Gastrocnemius medialis (tissue), 4 donors: ENCODE data around the gene ANXA8. TPM values are rescaled to one million over a fixed set of nuclear protein-coding genes. Genes with fewer than 3 reads are reported as not detected.
"Not testable (repeated sequence)": the region's sequence is repeated elsewhere in the genome, so short reads cannot be mapped to it uniquely, and the experiment has no call there.

Source experiments
- ATAC-seq, 2 donors: fragments of 150-250 bp; one replicate each; pipeline ENCODE4 v1.9.1; 2016
- DNase-seq, 2 donors: peaks; one replicate each; pipeline ENCODE4 v3.0.0-alpha.2; 2019
- H3K27ac ChIP-seq, 4 donors: fragments of 200-600 bp; sonication (generic); 1 replicate in 1 of 4; 2 replicates in 3 of 4; pipeline ENCODE4 v1.5.1; 2016 to 2018; ENCODE audit warnings: mild to moderate bottlenecking in 2 of 4, moderate library complexity in 1 of 4
- H3K27me3 ChIP-seq, 3 donors: fragments of 200-600 bp; sonication (generic) in 2 of 3; 1 replicate in 1 of 3; 2 replicates in 2 of 3; pipeline versions ENCODE4 v1.5.1 to v1.6.0; 2016 to 2019; ENCODE audit warnings: mild to moderate bottlenecking in 1 of 3, moderate library complexity in 1 of 3
- H3K36me3 ChIP-seq, 2 donors: fragments of 200-600 bp; sonication (generic) in 1 of 2; one replicate each; pipeline ENCODE4 v1.5.1; 2017 to 2018
- H3K4me1 ChIP-seq, 2 donors: fragments of 200-600 bp; sonication (generic) in 1 of 2; one replicate each; pipeline ENCODE4 v1.5.1; 2016 to 2017; ENCODE audit warnings: mild to moderate bottlenecking in 2 of 2
- H3K4me3 ChIP-seq, 4 donors: fragments of 200-600 bp; sonication (generic) in 3 of 4; 1 replicate in 1 of 4; 2 replicates in 3 of 4; pipeline ENCODE4 v1.5.1; 2016 to 2019; ENCODE audit warnings: mild to moderate bottlenecking in 2 of 4
- H3K9me3 ChIP-seq, 3 donors: fragments of 200-600 bp; sonication (generic) in 2 of 3; 1 replicate in 1 of 3; 2 replicates in 2 of 3; pipeline ENCODE4 v1.5.1; 2016 to 2019
- CTCF ChIP-seq, 5 experiments: fragments of 450-650 bp in 3 of 5; fragments of 200-600 bp in 2 of 5; sonication (generic) in 2 of 5; IDR thresholded peaks in 4 of 5; conservative IDR thresholded peaks in 1 of 5; 1 replicate in 4 of 5; 2 replicates in 1 of 5; pipeline ENCODE4 v1.5.1; 2016 to 2019; ENCODE audit warnings: antibody characterized with exemption in 5 of 5, mild to moderate bottlenecking in 3 of 5, moderate library complexity in 3 of 5
- POLR2A ChIP-seq, 2 donors: fragments of 450-650 bp; IDR thresholded peaks; one replicate each; pipeline ENCODE4 v1.6.1; 2017; ENCODE audit warnings: antibody characterized with exemption in 2 of 2, mild to moderate bottlenecking in 2 of 2, moderate library complexity in 2 of 2
- in situ Hi-C, 4 donors: fragments of 200-750 bp; cut with MboI; loops; one replicate each; pipeline versions ENCODE4 v1.15.0 to v1.8.0; 2017; ENCODE audit warnings: low sequenced_read_pairs in 4 of 4
- intact Hi-C: fragments of 100-400 bp; cut with DNase I; formaldehyde crosslinking; loops from one replicate; pipeline ENCODE4 v1.15.1; 2023; ENCODE audit warnings: low total_unique reads
- total RNA-seq, 4 donors: library from RNA; depleted of rRNA; stranded (reverse); fragments of >200 nt; gene quantifications; one replicate each; pipeline versions ENCODE4 v1.1.0 to v1.2.3, GENCODE V29; 2016

ANXA8 gene
- total RNA-seq, 4 donors from 2014 or later, result 0.24 TPM; not detected in 3

- ATAC-seq, result peak; percentile 51 to 80
- H3K9me3 ChIP-seq, H3K27me3 ChIP-seq, DNase-seq, H3K27ac ChIP-seq, H3K36me3 ChIP-seq, H3K4me1 ChIP-seq, in situ Hi-C loops, intact Hi-C loops: not testable (repeated sequence)
- peak overlapping the region in 3 of 4 donors; percentile 2 to 25 (median 21) for H3K4me3 ChIP-seq
- peak in 1 of 5 experiments; percentile 24 for TF ChIP-seq CTCF (IDR thresholded peaks at IDR 0.05 in 4 of 5, conservative IDR thresholded peaks at IDR 0.05 in 1 of 5)
These were observed 22.6 kb downstream of the ANXA8 start for GRCh38 chr10:47461261-47461687.

DNA sequence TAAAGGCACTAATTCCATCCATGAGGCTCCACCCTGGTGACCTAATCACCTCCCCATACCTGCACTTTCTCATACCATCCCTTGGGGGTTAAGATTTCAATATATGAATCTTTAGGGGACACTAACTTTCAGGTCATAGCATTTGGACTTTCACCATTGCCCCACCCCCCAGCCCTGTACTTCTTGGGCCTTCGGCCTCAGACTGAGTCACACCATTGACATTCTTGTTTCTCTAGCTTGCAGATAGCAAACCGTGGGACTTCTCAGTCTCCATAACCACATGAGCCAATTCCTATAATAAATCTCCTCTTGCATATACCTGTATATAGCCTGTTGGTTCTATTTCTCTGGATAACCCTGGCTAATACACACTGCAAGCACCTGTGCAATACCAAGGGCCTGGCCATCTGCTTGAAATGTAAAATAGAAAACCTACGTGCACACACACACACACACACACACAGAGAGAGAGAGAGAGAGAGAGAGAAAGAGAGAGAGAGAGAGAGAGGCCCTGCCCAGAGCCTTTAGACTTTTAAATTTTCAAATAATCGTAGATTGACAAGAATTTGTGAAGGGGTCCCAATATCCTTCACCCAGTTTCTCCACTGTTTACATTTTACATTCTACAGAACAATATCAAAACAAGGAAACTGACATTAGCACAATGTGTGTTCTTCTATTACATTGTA is 25.3 kb downstream of the ANXA8 start:
- no peaks in the 10 kb centered on the region for H3K36me3 ChIP-seq
- intact Hi-C loops (no loop called here), in situ Hi-C loops (no loop called here)
- H3K27ac ChIP-seq, result no peak overlapping the region
- no peak overlapping the region for H3K4me3 ChIP-seq
- no peaks in the 10 kb centered on the region for H3K9me3 ChIP-seq
- TF ChIP-seq CTCF (IDR thresholded peaks at IDR 0.05 in 4 of 5, conservative IDR thresholded peaks at IDR 0.05 in 1 of 5), result no peak
- TF ChIP-seq POLR2A (IDR thresholded peaks at IDR 0.05), result no peak
- no peaks in the 10 kb centered on the region for H3K27me3 ChIP-seq
- H3K4me1 ChIP-seq, result no peaks in the 10 kb centered on the region
- no peak for DNase-seq
- no peak for ATAC-seq

DNA sequence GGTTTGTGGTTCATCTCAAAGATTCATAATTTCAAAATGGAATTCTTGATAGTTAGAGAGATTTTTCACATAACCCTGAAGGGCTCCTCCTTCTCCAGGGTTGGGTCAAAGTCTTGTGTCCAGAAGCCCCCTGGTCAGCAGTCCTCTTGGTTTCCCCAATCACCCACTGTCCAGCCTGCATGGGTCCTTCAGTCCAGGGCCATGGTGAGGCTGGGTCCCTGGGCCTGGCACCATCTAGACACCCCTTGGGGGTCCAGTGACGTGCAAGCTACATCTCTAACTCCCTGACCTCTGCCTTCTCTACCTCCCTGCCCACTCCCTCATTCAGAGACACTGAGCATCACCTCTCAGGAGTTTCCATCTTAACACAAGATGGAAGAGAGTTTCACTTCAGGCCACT is 26.1 kb downstream of the ANXA8 start:
- H3K9me3 ChIP-seq, result no peaks in the 10 kb centered on the region
- TF ChIP-seq CTCF (IDR thresholded peaks at IDR 0.05 in 4 of 5, conservative IDR thresholded peaks at IDR 0.05 in 1 of 5) (no peak), POLR2A (IDR thresholded peaks at IDR 0.05) (no peak)
- DNase-seq (no peak), ATAC-seq (no peak)
- no peaks in the 10 kb centered on the region for H3K4me1 ChIP-seq
- H3K36me3 ChIP-seq, result no peaks in the 10 kb centered on the region
- no peaks in the 10 kb centered on the region for H3K27me3 ChIP-seq
- H3K4me3 ChIP-seq, result no peak overlapping the region
- in situ Hi-C loops (no loop called here), intact Hi-C loops (no loop called here)
- no peak overlapping the region for H3K27ac ChIP-seq

DNA sequence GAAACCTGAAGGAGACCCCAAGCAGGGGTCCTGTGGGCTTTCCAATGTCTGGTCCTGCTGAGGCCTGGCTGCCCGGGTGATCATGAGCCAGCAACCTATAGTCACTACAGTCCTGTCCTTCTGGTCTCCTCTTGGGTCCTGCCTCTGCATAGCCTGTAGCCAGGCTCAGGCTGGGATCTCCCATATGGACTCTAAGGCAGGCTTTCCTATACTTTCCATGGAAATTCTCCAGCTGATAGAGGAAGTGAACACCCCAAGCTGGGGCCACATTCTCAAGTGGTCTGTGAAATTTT is 26.4 kb downstream of the ANXA8 start:
- no peak overlapping the region for H3K4me3 ChIP-seq
- in situ Hi-C loops, result no loop called here
- no peaks in the 10 kb centered on the region for H3K36me3 ChIP-seq
- DNase-seq, result no peak
- H3K9me3 ChIP-seq, result no peaks in the 10 kb centered on the region
- H3K27ac ChIP-seq, result no peak overlapping the region
- no peak for TF ChIP-seq POLR2A (IDR thresholded peaks at IDR 0.05)
- TF ChIP-seq CTCF (IDR thresholded peaks at IDR 0.05 in 4 of 5, conservative IDR thresholded peaks at IDR 0.05 in 1 of 5), result no peak
- intact Hi-C loops, result no loop called here
- no peak for ATAC-seq
- no peaks in the 10 kb centered on the region for H3K4me1 ChIP-seq
- H3K27me3 ChIP-seq, result no peaks in the 10 kb centered on the region
